K562 (cell line): Measurements from ENCODE around the gene CREB5. TPM values are rescaled to one million over a fixed set of nuclear protein-coding genes. Genes with fewer than 3 reads are reported as not detected.

Experiments
- ATAC-seq: fragments of 200-7000 bp; cut with Tn5 transposase; 3 replicates; pipeline ENCODE4 v1.9.1; 2020; ENCODE audit warnings: moderate library complexity
- BruUV-seq: library from RNA; stranded (reverse); fragments of 400-500 nt; replicated peaks from 2 replicates; lab custom pipeline; 2021; lab: Mats Ljungman, UMichigan
- CTCF ChIA-PET: fragments of 300-600 bp; formaldehyde crosslinking; extraction: SDS; loops from one replicate; lab custom pipeline; 2021; ENCODE audit warnings: low intra/inter-chr PET ratio; lab: Yijun Ruan, JAX
- POLR2A ChIA-PET: fragments of 300-600, 350-650 bp; sonication (Branson Sonifier 250); formaldehyde crosslinking; extraction: SDS; loops from one replicate; lab custom pipeline; 2021; ENCODE audit warnings: antibody characterized with exemption, inconsistent platforms; lab: Yijun Ruan, JAX
- DNase-seq, 4 experiments: peaks; one replicate each; pipeline versions ENCODE4 v3.0.0 to v3.0.0-alpha.2; 2011 to 2018; ENCODE audit warnings: low spot score in 3 of 4, mixed read lengths in 3 of 4; ENCODE audit errors: extremely low read depth in 1 of 4
- FAIRE-seq: peaks from 2 replicates; lab custom pipeline; 2011; peaks lifted over from hg19 to GRCh38; lab: Jason Lieb, UNC
- H2AFZ ChIP-seq: 2 replicates; pipeline ENCODE4 v1.6.0; 2011; ENCODE audit warnings: low read depth, low read length, control low read depth, inconsistent platforms
- H3K27ac ChIP-seq: fragments of 200-600 bp; 3 replicates; pipeline ENCODE4 v1.8.0; 2011; ENCODE audit warnings: low read depth, mild to moderate bottlenecking, control low read depth, inconsistent platforms, low read length, moderate library complexity, mixed read lengths; ENCODE audit errors: extremely low read depth
- H3K27me3 ChIP-seq, 2 experiments: fragments of 300-600 bp in 1 of 2; 2 replicates in 1 of 2; 3 replicates in 1 of 2; pipeline versions ENCODE4 v1.6.0 to v1.8.0; 2011; ENCODE audit warnings: inconsistent platforms in 2 of 2, low read length in 2 of 2, mild to moderate bottlenecking in 1 of 2, mixed read lengths in 1 of 2, moderate library complexity in 1 of 2; ENCODE audit not compliant: control insufficient read depth in 2 of 2, insufficient read depth in 2 of 2
- H3K36me3 ChIP-seq: fragments of 300-600 bp; 3 replicates; pipeline ENCODE4 v1.8.0; 2011; ENCODE audit warnings: mild to moderate bottlenecking, low read length, inconsistent platforms; ENCODE audit not compliant: control insufficient read depth, insufficient read depth
- H3K4me1 ChIP-seq, 2 experiments: fragments of 200-600 bp in 1 of 2; replicated peaks in 1 of 2; 2 replicates in 1 of 2; 3 replicates in 1 of 2; pipeline versions ENCODE4 v1.5.1 to v1.8.0; 2011; ENCODE audit warnings: inconsistent platforms in 2 of 2, low read length in 2 of 2, mild to moderate bottlenecking in 1 of 2, mixed read lengths in 1 of 2, moderate library complexity in 1 of 2; ENCODE audit not compliant: control insufficient read depth in 2 of 2, insufficient read depth in 2 of 2
- H3K4me2 ChIP-seq: 2 replicates; pipeline ENCODE4 v1.6.1; 2011; ENCODE audit warnings: low read length, control low read depth, inconsistent platforms, mixed read lengths; ENCODE audit not compliant: insufficient read depth
- H3K4me3 ChIP-seq: fragments of 200-600 bp; sonication (generic), shearing (Covaris generic); 2 replicates; pipeline ENCODE4 v1.5.1; 2016; ENCODE audit warnings: control low read depth, inconsistent platforms
- H3K79me2 ChIP-seq: fragments of 200-600 bp; 3 replicates; pipeline ENCODE4 v1.8.0; 2011; ENCODE audit warnings: low read length, inconsistent platforms; ENCODE audit not compliant: control insufficient read depth, insufficient read depth
- H3K9ac ChIP-seq, 2 experiments: 2 replicates each; pipeline versions ENCODE4 v1.6.0 to v1.6.1; 2011; ENCODE audit warnings: low read depth in 2 of 2, low read length in 2 of 2, control low read depth in 1 of 2, inconsistent platforms in 1 of 2, mild to moderate bottlenecking in 1 of 2, mixed read lengths in 1 of 2; ENCODE audit not compliant: insufficient read depth in 1 of 2
- H3K9me1 ChIP-seq: one replicate; pipeline ENCODE4 v1.6.0; 2011; ENCODE audit warnings: inconsistent platforms, mild to moderate bottlenecking, low read length, moderate library complexity; ENCODE audit not compliant: control insufficient read depth, insufficient read depth
- H3K9me3 ChIP-seq: replicated peaks from 2 replicates; pipeline ENCODE4 v1.5.1; 2011; ENCODE audit warnings: low read depth, low read length, inconsistent platforms; ENCODE audit not compliant: control insufficient read depth, insufficient read depth
- H4K20me1 ChIP-seq: replicated peaks from 2 replicates; pipeline ENCODE4 v1.6.1; 2011; ENCODE audit warnings: low read length, inconsistent platforms, mixed read lengths; ENCODE audit not compliant: control insufficient read depth, insufficient read depth
- BACH1 ChIP-seq: fragments of 200-800 bp; sonication (Bioruptor generic); IDR thresholded peaks from 2 replicates; pipeline ENCODE4 v1.6.1; 2016; ENCODE audit warnings: missing genetic modification characterization, missing compliant biosample characterization
- DDX20 ChIP-seq: fragments of 450-650 bp; IDR thresholded peaks from 2 replicates; pipeline ENCODE4 v1.6.1; 2016; ENCODE audit warnings: missing genetic modification characterization, low read depth, mild to moderate bottlenecking, missing compliant biosample characterization, moderate library complexity
- GTF2A2 ChIP-seq: IDR thresholded peaks from 2 replicates; pipeline ENCODE4 v1.6.1; 2016; ENCODE audit warnings: mild to moderate bottlenecking, missing genetic modification characterization, missing compliant biosample characterization
- RUNX1 ChIP-seq: sonication (generic); IDR thresholded peaks from 2 replicates; pipeline ENCODE4 v1.6.1; 2016; ENCODE audit warnings: antibody characterized with exemption, low read depth
- WGBS: fragments of 100-300 bp; shearing (Covaris generic); methylation state at CpG from one replicate; pipeline ENCODE4 v1.1.6; 2016; ENCODE audit warnings: low coverage, mixed read lengths; ENCODE audit not compliant: insufficient coverage; ENCODE audit errors: missing lambda C conversion rate; 5-methylcytosine and 5-hydroxymethylcytosine counted together
- in situ Hi-C: fragments of 300-500 bp; cut with MboI; formaldehyde crosslinking; loops from 4 replicates; pipeline ENCODE4 v1.15.0; 2018; ENCODE audit warnings: inconsistent platforms, mixed read lengths
- intact Hi-C: fragments of 100-400 bp; cut with micrococcal nuclease; formaldehyde crosslinking; loops from 2 replicates; pipeline ENCODE4 v1.14.2; 2022
- polyA plus RNA-seq, 8 experiments: library from polyadenylated mRNA; depleted of rRNA in 4 of 8; stranded (reverse) in 5 of 8; unstranded in 3 of 8; fragments of >200 nt; fragmentation: Nextera tagmentation in 2 of 8; fragmentation: Illumina TruSeq in 1 of 8; extraction: Ambion mirVana in 2 of 8; extraction: Trizol in 1 of 8; gene quantifications; 2 replicates each; pipeline versions ENCODE4 v1.2.1 to v1.2.3, GENCODE V29; 2011 to 2014; ENCODE audit warnings: inconsistent platforms in 1 of 8, missing spikeins in 1 of 8
- total RNA-seq, 7 experiments: library from RNA; depleted of rRNA in 6 of 7; stranded (reverse); fragments of >200 nt in 6 of 7; fragmentation: Illumina TruSeq in 2 of 7; extraction: Trizol in 2 of 7; gene quantifications; 2 replicates each; pipeline versions ENCODE4 v1.2.1 to v1.2.3, GENCODE V29; 2011 to 2021; ENCODE audit warnings: low replicate concordance in 1 of 7
- TF ChIP-seq, protein P1 (sequence below): fragments of 250-450 bp; sonication (Bioruptor Pico); IDR thresholded peaks from 2 replicates; pipeline ENCODE4 v1.5.0; 2020; ENCODE audit warnings: mild to moderate bottlenecking
- TF ChIP-seq, protein P2 (sequence below): IDR thresholded peaks from 3 replicates; pipeline ENCODE4 v1.6.1; 2011; ENCODE audit warnings: borderline replicate concordance, mild to moderate bottlenecking; ENCODE audit not compliant: insufficient read length, insufficient read depth

The CREB5 gene
- total and polyA plus RNA-seq, 9 of the 15 experiments (the other 6 are each of a cell fraction or from before 2014, with no cell fraction given), result 0.33 to 6.4 (median 1.8) TPM

DNA sequence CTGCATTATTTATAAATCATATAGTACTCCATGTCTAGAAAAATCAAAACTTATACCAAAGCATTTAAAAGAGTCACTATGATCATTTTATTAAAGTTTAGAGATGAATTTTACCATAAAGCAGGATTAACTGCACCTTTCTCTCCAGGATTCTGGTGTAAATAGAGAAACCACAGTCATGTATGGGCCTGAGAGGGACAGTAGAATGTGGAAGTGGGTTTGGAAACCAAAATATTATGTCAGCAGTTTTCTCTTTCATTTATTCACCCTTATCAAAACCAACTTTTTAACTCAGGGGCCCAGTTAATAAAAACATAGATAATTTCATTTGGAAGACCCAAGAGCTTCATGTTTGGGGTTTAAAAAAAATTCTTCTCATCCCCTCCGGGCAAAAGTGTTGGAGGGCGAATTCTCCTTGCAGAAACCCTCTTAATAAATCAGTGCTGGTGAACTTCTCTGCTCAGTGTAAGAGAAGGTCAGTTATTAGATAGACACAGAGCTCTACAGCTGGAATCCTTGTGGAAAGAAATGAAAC lies 266.2 kb downstream of the CREB5 start:
- in situ Hi-C loops, result no loop called here
- no peak for TF ChIP-seq GTF2A2
- TF ChIP-seq, protein P1, sequence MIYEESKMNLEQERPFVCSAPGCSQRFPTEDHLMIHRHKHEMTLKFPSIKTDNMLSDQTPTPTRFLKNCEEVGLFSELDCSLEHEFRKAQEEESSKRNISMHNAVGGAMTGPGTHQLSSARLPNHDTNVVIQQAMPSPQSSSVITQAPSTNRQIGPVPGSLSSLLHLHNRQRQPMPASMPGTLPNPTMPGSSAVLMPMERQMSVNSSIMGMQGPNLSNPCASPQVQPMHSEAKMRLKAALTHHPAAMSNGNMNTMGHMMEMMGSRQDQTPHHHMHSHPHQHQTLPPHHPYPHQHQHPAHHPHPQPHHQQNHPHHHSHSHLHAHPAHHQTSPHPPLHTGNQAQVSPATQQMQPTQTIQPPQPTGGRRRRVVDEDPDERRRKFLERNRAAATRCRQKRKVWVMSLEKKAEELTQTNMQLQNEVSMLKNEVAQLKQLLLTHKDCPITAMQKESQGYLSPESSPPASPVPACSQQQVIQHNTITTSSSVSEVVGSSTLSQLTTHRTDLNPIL, result no peak
- no peak for TF ChIP-seq BACH1
- no peak for TF ChIP-seq DDX20
- TF ChIP-seq, protein P2, sequence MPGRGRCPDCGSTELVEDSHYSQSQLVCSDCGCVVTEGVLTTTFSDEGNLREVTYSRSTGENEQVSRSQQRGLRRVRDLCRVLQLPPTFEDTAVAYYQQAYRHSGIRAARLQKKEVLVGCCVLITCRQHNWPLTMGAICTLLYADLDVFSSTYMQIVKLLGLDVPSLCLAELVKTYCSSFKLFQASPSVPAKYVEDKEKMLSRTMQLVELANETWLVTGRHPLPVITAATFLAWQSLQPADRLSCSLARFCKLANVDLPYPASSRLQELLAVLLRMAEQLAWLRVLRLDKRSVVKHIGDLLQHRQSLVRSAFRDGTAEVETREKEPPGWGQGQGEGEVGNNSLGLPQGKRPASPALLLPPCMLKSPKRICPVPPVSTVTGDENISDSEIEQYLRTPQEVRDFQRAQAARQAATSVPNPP, result no peak
- no peak for TF ChIP-seq RUNX1
- TF ChIP-seq, all 486 proteins: peak for 0
- Histone ChIP-seq H3K27ac (no peak overlapping the region), H3K27me3 (peaks cover 0 to 8% of the 10 kb centered on the region in 2 experiments; a peak in 2 of 5 replicates), H3K4me2 (no peak overlapping the region), H3K4me1 (no peaks in the 10 kb centered on the region), H4K20me1 (no peaks in the 10 kb centered on the region), H3K9ac (no peak overlapping the region), H3K79me2 (no peaks in the 10 kb centered on the region), H3K9me3 (no peaks in the 10 kb centered on the region), H3K36me3 (no peaks in the 10 kb centered on the region), H3K4me3 (no peak overlapping the region), H3K9me1 (no peaks in the 10 kb centered on the region), H2AFZ (no peak overlapping the region)
- no peak for FAIRE-seq
- POLR2A ChIA-PET, result no interaction called here
- intact Hi-C loops, result no loop called here
- no peak for DNase-seq
- no peak for ATAC-seq
- no TSS peak for BruUV-seq
- CTCF ChIA-PET, result no interaction called here
- 9% methylated on average over 2 of the region's 2 CpGs for WGBS
